H9 (cell line): ENCODE data around the gene P3H2. TPM values are rescaled to one million over a fixed set of nuclear protein-coding genes. Genes with fewer than 3 reads are reported as not detected.

Experiments used
- DNase-seq: peaks from one replicate; pipeline ENCODE4 v3.0.0-alpha.2; 2017
- H2AFZ ChIP-seq: one replicate; pipeline ENCODE4 v1.6.1; 2013; ENCODE audit warnings: mild to moderate bottlenecking, low read length, control low read depth, moderate library complexity
- H2AK5ac ChIP-seq: 2 replicates; pipeline ENCODE4 v1.6.1; 2013; ENCODE audit warnings: low read length, control low read depth, mixed read lengths; ENCODE audit not compliant: insufficient read length
- H2BK120ac ChIP-seq: one replicate; pipeline ENCODE4 v1.6.1; 2013; ENCODE audit warnings: low read depth, mild to moderate bottlenecking, low read length, control low read depth, inconsistent platforms; ENCODE audit not compliant: poor library complexity, severe bottlenecking
- H2BK12ac ChIP-seq: 2 replicates; pipeline ENCODE4 v1.6.1; 2013; ENCODE audit warnings: low read length, control low read depth, mixed read lengths, low read depth; ENCODE audit not compliant: insufficient read length
- H2BK15ac ChIP-seq: 2 replicates; pipeline ENCODE4 v1.6.1; 2013; ENCODE audit warnings: low read depth, low read length, control low read depth
- H2BK20ac ChIP-seq: one replicate; pipeline ENCODE4 v1.6.1; 2013; ENCODE audit warnings: low read depth, mild to moderate bottlenecking, low read length, control low read depth, inconsistent platforms; ENCODE audit not compliant: poor library complexity, severe bottlenecking
- H2BK5ac ChIP-seq: 2 replicates; pipeline ENCODE4 v1.6.1; 2013; ENCODE audit warnings: low read length, control low read depth, mixed read lengths; ENCODE audit not compliant: insufficient read length
- H3K14ac ChIP-seq: 2 replicates; pipeline ENCODE4 v1.6.1; 2013; ENCODE audit warnings: low read length, control low read depth; ENCODE audit not compliant: insufficient read depth
- H3K18ac ChIP-seq: 2 replicates; pipeline ENCODE4 v1.6.1; 2013; ENCODE audit warnings: low read depth, mild to moderate bottlenecking, mixed read lengths, low read length, control low read depth; ENCODE audit not compliant: insufficient read length
- H3K23ac ChIP-seq: 2 replicates; pipeline ENCODE4 v1.6.1; 2013; ENCODE audit warnings: low read length, control low read depth, mixed read lengths, low read depth; ENCODE audit not compliant: insufficient read length
- H3K23me2 ChIP-seq: 2 replicates; pipeline ENCODE4 v1.6.1; 2013; ENCODE audit warnings: low read depth, mild to moderate bottlenecking, mixed read lengths, low read length, control low read depth; ENCODE audit not compliant: insufficient read length, poor library complexity, severe bottlenecking
- H3K27ac ChIP-seq: 2 replicates; pipeline ENCODE4 v1.5.1; 2013; ENCODE audit warnings: low read length, control low read depth, mixed read lengths, low read depth; ENCODE audit not compliant: insufficient read length
- H3K27me3 ChIP-seq: 2 replicates; pipeline ENCODE4 v1.6.1; 2013; ENCODE audit warnings: low read length, control low read depth, inconsistent platforms; ENCODE audit not compliant: insufficient read depth
- H3K4ac ChIP-seq: 2 replicates; pipeline ENCODE4 v1.6.1; 2013; ENCODE audit warnings: low read depth, mild to moderate bottlenecking, control low read depth, inconsistent platforms, low read length, moderate library complexity
- H3K4me1 ChIP-seq: 2 replicates; pipeline ENCODE4 v1.6.1; 2013; ENCODE audit warnings: low read length, control low read depth, inconsistent platforms; ENCODE audit not compliant: insufficient read depth
- H3K4me2 ChIP-seq: 2 replicates; pipeline ENCODE4 v1.6.1; 2013; ENCODE audit warnings: low read length, control low read depth, mixed read lengths; ENCODE audit not compliant: insufficient read length, insufficient read depth
- H3K56ac ChIP-seq: 2 replicates; pipeline ENCODE4 v1.6.1; 2013; ENCODE audit warnings: low read depth, mild to moderate bottlenecking, mixed read lengths, low read length, control low read depth; ENCODE audit not compliant: insufficient read length
- H3K79me1 ChIP-seq: 2 replicates; pipeline ENCODE4 v1.6.1; 2013; ENCODE audit warnings: low read depth, mild to moderate bottlenecking, moderate library complexity, low read length, control low read depth, inconsistent platforms; ENCODE audit not compliant: insufficient read depth, poor library complexity, severe bottlenecking
- H3K79me2 ChIP-seq: 2 replicates; pipeline ENCODE4 v1.6.1; 2013; ENCODE audit warnings: low read length, control low read depth, inconsistent platforms; ENCODE audit not compliant: insufficient read depth
- H3K9ac ChIP-seq: 2 replicates; pipeline ENCODE4 v1.6.1; 2013; ENCODE audit warnings: low read length, control low read depth, mixed read lengths; ENCODE audit not compliant: insufficient read length; ENCODE audit errors: extremely low read depth
- H3K9me3 ChIP-seq: one replicate; pipeline ENCODE4 v1.6.1; 2013; ENCODE audit warnings: low read depth, low read length, inconsistent platforms; ENCODE audit not compliant: control insufficient read depth
- H3T11ph ChIP-seq: one replicate; pipeline ENCODE4 v1.6.1; 2013; ENCODE audit warnings: mild to moderate bottlenecking, low read length, control low read depth, inconsistent platforms
- H4K20me1 ChIP-seq: one replicate; pipeline ENCODE4 v1.6.1; 2013; ENCODE audit not compliant: control insufficient read depth, insufficient read length, insufficient read depth
- H4K5ac ChIP-seq: 2 replicates; pipeline ENCODE4 v1.6.1; 2013; ENCODE audit warnings: low read depth, mild to moderate bottlenecking, mixed read lengths, low read length, control low read depth; ENCODE audit not compliant: insufficient read length
- H4K8ac ChIP-seq: replicated peaks from 2 replicates; pipeline ENCODE4 v1.6.1; 2013; ENCODE audit warnings: low read length, control low read depth, mixed read lengths, low read depth; ENCODE audit not compliant: insufficient read length
- H4K91ac ChIP-seq: 2 replicates; pipeline ENCODE4 v1.6.1; 2013; ENCODE audit warnings: low read depth, mild to moderate bottlenecking, moderate library complexity, mixed read lengths, low read length, control low read depth; ENCODE audit not compliant: insufficient read length
- H3K27ac Mint-ChIP-seq, 3 experiments: 2 replicates in 2 of 3; 3 replicates in 1 of 3; pipeline ENCODE4 v1.8.0; 2020 to 2021; ENCODE audit warnings: mixed read lengths in 3 of 3, mild to moderate bottlenecking in 1 of 3, moderate library complexity in 1 of 3
- H3K27me3 Mint-ChIP-seq: 2 replicates; pipeline ENCODE4 v1.8.0; 2021; ENCODE audit warnings: low read depth, mild to moderate bottlenecking, moderate library complexity, mixed read lengths
- H3K36me3 Mint-ChIP-seq, 3 experiments: 2 replicates in 2 of 3; 3 replicates in 1 of 3; pipeline ENCODE4 v1.8.0; 2020 to 2021; ENCODE audit warnings: low read depth in 3 of 3, mixed read lengths in 3 of 3; ENCODE audit not compliant: insufficient read depth in 1 of 3
- H3K4me1 Mint-ChIP-seq, 2 experiments: 2 replicates each; pipeline ENCODE4 v1.8.0; 2020; ENCODE audit warnings: mixed read lengths in 2 of 2
- H3K4me3 Mint-ChIP-seq, 2 experiments: 2 replicates in 1 of 2; 3 replicates in 1 of 2; pipeline ENCODE4 v1.8.0; 2020 to 2021; ENCODE audit warnings: mild to moderate bottlenecking in 2 of 2, mixed read lengths in 2 of 2, moderate library complexity in 1 of 2
- H3K9me3 Mint-ChIP-seq, 2 experiments: 2 replicates in 1 of 2; 3 replicates in 1 of 2; pipeline ENCODE4 v1.8.0; 2020; ENCODE audit warnings: mild to moderate bottlenecking in 2 of 2, mixed read lengths in 2 of 2, moderate library complexity in 1 of 2
- WGBS: extraction: QIAGEN DNeasy Blood & Tissue Kit; methylation state at CpG from one replicate; pipeline ENCODE4 v1.1.7; 2013; ENCODE audit warnings: missing lambda C conversion rate, low lambda C conversion rate, mixed read lengths; ENCODE audit not compliant: insufficient read length; ENCODE audit errors: extremely low coverage; 5-methylcytosine and 5-hydroxymethylcytosine counted together
- total RNA-seq: library from RNA; stranded (reverse); gene quantifications from 2 replicates; pipeline ENCODE4 v1.2.1, GENCODE V29; 2021
- TF ChIP-seq, protein P1 (sequence below): fragments of 200-600 bp; sonication (generic); conservative IDR thresholded peaks from 3 replicates; pipeline ENCODE4 v1.8.0; 2021; ENCODE audit warnings: antibody characterized with exemption, mild to moderate bottlenecking

P3H2 gene
- total RNA-seq, 1 experiment from 2014 or later: 41.5 TPM

DNA sequence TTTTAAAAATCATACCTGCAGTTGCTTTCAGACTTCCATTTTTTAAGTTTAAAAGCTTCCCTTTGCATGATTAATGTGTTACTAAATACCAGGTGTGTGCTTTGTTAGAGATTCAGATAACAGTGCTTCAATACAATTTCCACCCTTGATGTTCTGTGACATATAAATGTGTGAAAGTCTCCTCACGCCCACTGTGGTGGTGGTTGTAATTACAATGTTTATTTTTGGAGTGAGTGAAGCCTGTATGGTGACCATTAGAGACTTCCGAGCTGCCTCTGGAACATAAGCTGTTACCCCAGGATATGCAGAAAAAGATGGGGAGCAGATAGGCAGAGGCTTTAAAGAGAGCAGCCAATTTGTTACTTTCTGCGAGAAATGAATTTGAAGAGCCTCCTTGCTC is 57.2 kb downstream of the P3H2 start:
- Histone ChIP-seq H4K8ac (no peak overlapping the region), H3K4me2 (no peak overlapping the region), H2BK5ac (no peak overlapping the region), H3K56ac (no peak overlapping the region), H3K4me1 (no peaks in the 10 kb centered on the region; the same call in 1 of the 2 replicates), H2AFZ (no peak overlapping the region), H3K4ac (no peak overlapping the region), H4K5ac (no peak overlapping the region), H4K91ac (no peak overlapping the region), H3K27me3 (no peaks in the 10 kb centered on the region), H3K9ac (no peak overlapping the region), H3K79me1 (no peaks in the 10 kb centered on the region), H2BK20ac (no peak overlapping the region), H3K9me3 (no peaks in the 10 kb centered on the region), H3T11ph (no peak overlapping the region), H2BK12ac (no peak overlapping the region), H3K79me2 (no peaks in the 10 kb centered on the region), H3K23ac (no peak overlapping the region), H2BK120ac (no peak overlapping the region), H3K14ac (no peak overlapping the region), H3K23me2 (no peaks in the 10 kb centered on the region), H2AK5ac (no peak overlapping the region), H2BK15ac (no peak overlapping the region), H3K27ac (no peak overlapping the region), H3K18ac (no peak overlapping the region), H4K20me1 (no peaks in the 10 kb centered on the region)
- Mint-ChIP-seq H3K9me3 (no peaks in the 10 kb centered on the region), H3K4me1 (peaks cover 25 to 31% of the 10 kb centered on the region in 2 experiments), H3K4me3 (no peak overlapping the region), H3K27me3 (no peaks in the 10 kb centered on the region), H3K27ac (no peak overlapping the region), H3K36me3 (peaks cover 0 to 4% (median 2%) of the 10 kb centered on the region in 3 experiments; a peak in 1 of 7 replicates)
- no peak for DNase-seq
- WGBS: no CpG with 5 or more reads among the region's 3 CpGs
- TF ChIP-seq, protein P1, sequence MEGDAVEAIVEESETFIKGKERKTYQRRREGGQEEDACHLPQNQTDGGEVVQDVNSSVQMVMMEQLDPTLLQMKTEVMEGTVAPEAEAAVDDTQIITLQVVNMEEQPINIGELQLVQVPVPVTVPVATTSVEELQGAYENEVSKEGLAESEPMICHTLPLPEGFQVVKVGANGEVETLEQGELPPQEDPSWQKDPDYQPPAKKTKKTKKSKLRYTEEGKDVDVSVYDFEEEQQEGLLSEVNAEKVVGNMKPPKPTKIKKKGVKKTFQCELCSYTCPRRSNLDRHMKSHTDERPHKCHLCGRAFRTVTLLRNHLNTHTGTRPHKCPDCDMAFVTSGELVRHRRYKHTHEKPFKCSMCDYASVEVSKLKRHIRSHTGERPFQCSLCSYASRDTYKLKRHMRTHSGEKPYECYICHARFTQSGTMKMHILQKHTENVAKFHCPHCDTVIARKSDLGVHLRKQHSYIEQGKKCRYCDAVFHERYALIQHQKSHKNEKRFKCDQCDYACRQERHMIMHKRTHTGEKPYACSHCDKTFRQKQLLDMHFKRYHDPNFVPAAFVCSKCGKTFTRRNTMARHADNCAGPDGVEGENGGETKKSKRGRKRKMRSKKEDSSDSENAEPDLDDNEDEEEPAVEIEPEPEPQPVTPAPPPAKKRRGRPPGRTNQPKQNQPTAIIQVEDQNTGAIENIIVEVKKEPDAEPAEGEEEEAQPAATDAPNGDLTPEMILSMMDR: no peak
